Limb (tissue), 2 donors: Measurements from ENCODE around the gene FGFR4.

Experiments
- DNase-seq, 2 donors: peaks; one replicate each; pipeline ENCODE4 v3.0.0-alpha.2; 2016; ENCODE audit errors: extremely low spot score in 2 of 2

Gene FGFR4

GRCh38 chr5:177085985-177086653 is 596 bp upstream of the FGFR4 start:
- no peak for DNase-seq

- no peak for DNase-seq
Measured at GRCh38 chr5:177087398-177088005, 787 bp downstream of the FGFR4 start.

GRCh38 chr5:177089127-177089526 is 2.4 kb downstream of the FGFR4 start:
- no peak for DNase-seq

- DNase-seq, result no peak
Measured at GRCh38 chr5:177089825-177090641, 3.3 kb downstream of the FGFR4 start.

- no peak for DNase-seq
Measured at GRCh38 chr5:177090813-177091212, 4.1 kb downstream of the FGFR4 start.

GRCh38 chr5:177091232-177091631 is 4.5 kb downstream of the FGFR4 start:
- DNase-seq, result no peak

- no peak for DNase-seq
Measured at GRCh38 chr5:177092178-177093081, 5.7 kb downstream of the FGFR4 start.

- DNase-seq, result no peak
Measured at GRCh38 chr5:177093082-177093712, 6.5 kb downstream of the FGFR4 start.

- DNase-seq, result no peak
Measured at GRCh38 chr5:177093803-177094202, 7.1 kb downstream of the FGFR4 start.

GRCh38 chr5:177094224-177095087 is 7.7 kb downstream of the FGFR4 start:
- DNase-seq, result peak in 1 of 2 donors; percentile 69

GRCh38 chr5:177095088-177095669 is 8.5 kb downstream of the FGFR4 start:
- no peak for DNase-seq

GRCh38 chr5:177096162-177097015 is 9.7 kb downstream of the FGFR4 start:
- no peak for DNase-seq

GRCh38 chr5:177097016-177097985 is 10.6 kb downstream of the FGFR4 start:
- DNase-seq, result no peak

GRCh38 chr5:177098120-177098469 is 11.4 kb downstream of the FGFR4 start:
- DNase-seq, result no peak

- DNase-seq, result peak; percentile 72 to 77
Measured at GRCh38 chr5:177098470-177099141, 11.9 kb downstream of the FGFR4 start.

- DNase-seq, result no peak
Measured at GRCh38 chr5:177099422-177100093, 12.8 kb downstream of the FGFR4 start.
